ENCODE measurements around the gene KCNJ9.

DNA sequence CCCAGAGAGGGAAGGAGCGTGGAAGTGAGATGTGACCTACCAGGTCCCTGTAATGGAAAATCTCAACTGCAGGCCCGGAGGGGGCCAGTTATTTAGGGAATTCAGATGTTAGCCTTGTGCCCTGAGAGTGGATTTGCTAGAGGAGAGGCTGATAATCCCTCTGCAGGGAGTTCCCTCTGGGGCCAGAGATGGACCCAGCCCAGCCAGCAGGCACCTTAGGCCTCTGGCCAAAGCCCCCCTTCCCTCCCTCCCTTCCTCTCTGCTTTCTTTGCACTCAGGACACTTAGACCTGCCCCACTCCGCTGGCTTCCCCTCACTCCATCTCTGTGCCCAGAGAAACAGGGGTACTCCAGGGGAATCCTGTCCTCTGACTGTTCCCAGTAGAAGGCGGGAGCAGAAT lies 32.7 kb downstream of the KCNJ9 start:
- no peak for TF ChIP-seq ZFX (CRISPR knock-in tag; IDR thresholded peaks at IDR 0.05; ENCODE audit: low read depth)
- TF ChIP-seq PLRG1 (conservative IDR thresholded peaks at IDR 0.05): no peak
- TF ChIP-seq, protein P1, sequence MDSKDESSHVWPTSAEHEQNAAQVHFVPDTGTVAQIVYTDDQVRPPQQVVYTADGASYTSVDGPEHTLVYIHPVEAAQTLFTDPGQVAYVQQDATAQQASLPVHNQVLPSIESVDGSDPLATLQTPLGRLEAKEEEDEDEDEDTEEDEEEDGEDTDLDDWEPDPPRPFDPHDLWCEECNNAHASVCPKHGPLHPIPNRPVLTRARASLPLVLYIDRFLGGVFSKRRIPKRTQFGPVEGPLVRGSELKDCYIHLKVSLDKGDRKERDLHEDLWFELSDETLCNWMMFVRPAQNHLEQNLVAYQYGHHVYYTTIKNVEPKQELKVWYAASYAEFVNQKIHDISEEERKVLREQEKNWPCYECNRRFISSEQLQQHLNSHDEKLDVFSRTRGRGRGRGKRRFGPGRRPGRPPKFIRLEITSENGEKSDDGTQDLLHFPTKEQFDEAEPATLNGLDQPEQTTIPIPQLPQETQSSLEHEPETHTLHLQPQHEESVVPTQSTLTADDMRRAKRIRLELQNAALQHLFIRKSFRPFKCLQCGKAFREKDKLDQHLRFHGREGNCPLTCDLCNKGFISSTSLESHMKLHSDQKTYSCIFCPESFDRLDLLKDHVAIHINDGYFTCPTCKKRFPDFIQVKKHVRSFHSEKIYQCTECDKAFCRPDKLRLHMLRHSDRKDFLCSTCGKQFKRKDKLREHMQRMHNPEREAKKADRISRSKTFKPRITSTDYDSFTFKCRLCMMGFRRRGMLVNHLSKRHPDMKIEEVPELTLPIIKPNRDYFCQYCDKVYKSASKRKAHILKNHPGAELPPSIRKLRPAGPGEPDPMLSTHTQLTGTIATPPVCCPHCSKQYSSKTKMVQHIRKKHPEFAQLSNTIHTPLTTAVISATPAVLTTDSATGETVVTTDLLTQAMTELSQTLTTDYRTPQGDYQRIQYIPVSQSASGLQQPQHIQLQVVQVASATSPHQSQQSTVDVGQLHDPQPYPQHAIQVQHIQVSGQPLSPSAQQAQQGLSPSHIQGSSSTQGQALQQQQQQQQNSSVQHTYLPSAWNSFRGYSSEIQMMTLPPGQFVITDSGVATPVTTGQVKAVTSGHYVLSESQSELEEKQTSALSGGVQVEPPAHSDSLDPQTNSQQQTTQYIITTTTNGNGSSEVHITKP (CRISPR knock-in tag; IDR thresholded peaks at IDR 0.05; ENCODE audit: low read depth): no peak
- no peak for TF ChIP-seq POLR2AphosphoS5 (IDR thresholded peaks at IDR 0.05; ENCODE audit: low read depth, low read length)
- TF ChIP-seq, protein P2, sequence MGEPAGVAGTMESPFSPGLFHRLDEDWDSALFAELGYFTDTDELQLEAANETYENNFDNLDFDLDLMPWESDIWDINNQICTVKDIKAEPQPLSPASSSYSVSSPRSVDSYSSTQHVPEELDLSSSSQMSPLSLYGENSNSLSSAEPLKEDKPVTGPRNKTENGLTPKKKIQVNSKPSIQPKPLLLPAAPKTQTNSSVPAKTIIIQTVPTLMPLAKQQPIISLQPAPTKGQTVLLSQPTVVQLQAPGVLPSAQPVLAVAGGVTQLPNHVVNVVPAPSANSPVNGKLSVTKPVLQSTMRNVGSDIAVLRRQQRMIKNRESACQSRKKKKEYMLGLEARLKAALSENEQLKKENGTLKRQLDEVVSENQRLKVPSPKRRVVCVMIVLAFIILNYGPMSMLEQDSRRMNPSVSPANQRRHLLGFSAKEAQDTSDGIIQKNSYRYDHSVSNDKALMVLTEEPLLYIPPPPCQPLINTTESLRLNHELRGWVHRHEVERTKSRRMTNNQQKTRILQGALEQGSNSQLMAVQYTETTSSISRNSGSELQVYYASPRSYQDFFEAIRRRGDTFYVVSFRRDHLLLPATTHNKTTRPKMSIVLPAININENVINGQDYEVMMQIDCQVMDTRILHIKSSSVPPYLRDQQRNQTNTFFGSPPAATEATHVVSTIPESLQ (CRISPR knock-in tag; conservative IDR thresholded peaks at IDR 0.05): no peak
- TF ChIP-seq FOSL1 (CRISPR knock-in tag; IDR thresholded peaks at IDR 0.05; ENCODE audit: borderline replicate concordance): no peak
- TF ChIP-seq IKZF1 (IDR thresholded peaks at IDR 0.05): no peak
- TF ChIP-seq ZNF614 (CRISPR knock-in tag; IDR thresholded peaks at IDR 0.05; ENCODE audit: borderline replicate concordance): no peak
- no peak for TF ChIP-seq ZNF274 (CRISPR knock-in tag; IDR thresholded peaks at IDR 0.05)
- TF ChIP-seq SP2 (CRISPR knock-in tag; IDR thresholded peaks at IDR 0.05): no peak
- TF ChIP-seq, protein P3, sequence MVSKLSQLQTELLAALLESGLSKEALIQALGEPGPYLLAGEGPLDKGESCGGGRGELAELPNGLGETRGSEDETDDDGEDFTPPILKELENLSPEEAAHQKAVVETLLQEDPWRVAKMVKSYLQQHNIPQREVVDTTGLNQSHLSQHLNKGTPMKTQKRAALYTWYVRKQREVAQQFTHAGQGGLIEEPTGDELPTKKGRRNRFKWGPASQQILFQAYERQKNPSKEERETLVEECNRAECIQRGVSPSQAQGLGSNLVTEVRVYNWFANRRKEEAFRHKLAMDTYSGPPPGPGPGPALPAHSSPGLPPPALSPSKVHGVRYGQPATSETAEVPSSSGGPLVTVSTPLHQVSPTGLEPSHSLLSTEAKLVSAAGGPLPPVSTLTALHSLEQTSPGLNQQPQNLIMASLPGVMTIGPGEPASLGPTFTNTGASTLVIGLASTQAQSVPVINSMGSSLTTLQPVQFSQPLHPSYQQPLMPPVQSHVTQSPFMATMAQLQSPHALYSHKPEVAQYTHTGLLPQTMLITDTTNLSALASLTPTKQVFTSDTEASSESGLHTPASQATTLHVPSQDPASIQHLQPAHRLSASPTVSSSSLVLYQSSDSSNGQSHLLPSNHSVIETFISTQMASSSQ (IDR thresholded peaks at IDR 0.05; ENCODE audit: low read depth): no peak
- TF ChIP-seq, protein P3 (CRISPR knock-in tag; IDR thresholded peaks at IDR 0.05; ENCODE audit: borderline replicate concordance): no peak
- no peak for TF ChIP-seq ZEB1 (IDR thresholded peaks at IDR 0.05; ENCODE audit: insufficient replicate concordance, low read depth)
